Measurements from ENCODE around the gene BRDT.
A peak's percentile ranks its signal among the peaks of the same experiment; 100 is the strongest.

BRDT gene

DNA sequence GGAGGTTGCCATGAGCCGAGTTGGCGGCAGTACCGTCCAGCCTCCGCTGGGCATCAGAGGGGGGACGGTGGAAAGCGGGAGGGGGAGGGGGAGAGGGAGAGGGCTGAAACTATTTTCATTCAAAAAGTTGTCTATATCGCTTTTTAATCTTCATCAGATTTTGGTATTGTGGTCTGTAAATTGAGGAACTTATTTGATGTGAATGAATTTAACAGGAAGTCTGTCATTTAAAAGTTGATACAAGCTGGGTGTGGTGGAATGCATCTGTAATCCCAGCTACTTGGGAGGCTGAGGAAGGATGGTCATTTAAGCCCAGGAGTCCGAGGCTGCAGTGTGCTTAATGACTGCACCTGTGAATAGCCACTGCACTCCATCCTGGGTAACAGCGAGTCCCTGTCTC is 77.6 kb downstream of the BRDT start:
- no peak for DNase-seq (ENCODE audit: insufficient read length, low spot score)
- no peak for FAIRE-seq
- no peak for TF ChIP-seq POLR2A (IDR thresholded peaks at IDR 0.05; ENCODE audit: low read depth, low read length)

DNA sequence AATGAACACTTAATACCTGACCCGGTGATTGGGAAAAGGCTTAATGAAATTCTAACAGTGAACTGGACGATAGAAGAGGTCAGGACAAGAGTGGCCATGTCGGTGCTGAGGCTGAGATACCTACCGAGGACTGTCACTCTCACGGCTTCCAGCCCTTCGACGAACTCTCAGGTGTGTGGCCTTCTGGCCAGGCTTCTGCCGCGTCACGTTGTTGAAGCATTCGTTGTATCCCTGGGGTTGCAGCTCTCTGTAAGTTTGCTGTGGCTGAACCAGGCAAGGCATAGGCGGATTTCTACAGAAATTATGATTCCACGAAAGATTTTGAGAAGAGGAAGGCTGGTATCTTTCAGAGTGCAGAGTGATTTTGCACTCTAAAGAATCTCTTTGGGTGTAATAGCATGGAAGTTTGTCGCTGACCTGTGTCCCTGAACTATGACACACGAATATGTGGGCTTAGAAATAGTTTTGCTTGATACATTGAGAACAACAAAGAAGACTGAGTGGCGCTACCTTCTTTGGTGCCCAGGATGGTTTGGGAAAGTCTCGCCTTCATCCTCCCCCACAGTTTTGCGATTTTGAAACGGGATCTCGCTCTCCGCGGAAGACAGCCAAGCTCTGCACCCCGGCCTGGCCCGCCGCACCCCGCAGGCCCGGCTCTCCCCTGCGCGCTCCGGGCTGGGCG is 80.2 kb downstream of the BRDT start:
- no peak for TF ChIP-seq POLR2A (IDR thresholded peaks at IDR 0.05; ENCODE audit: low read depth, low read length)
- FAIRE-seq, result no peak
- no peak for DNase-seq (ENCODE audit: insufficient read length, low spot score)

DNA sequence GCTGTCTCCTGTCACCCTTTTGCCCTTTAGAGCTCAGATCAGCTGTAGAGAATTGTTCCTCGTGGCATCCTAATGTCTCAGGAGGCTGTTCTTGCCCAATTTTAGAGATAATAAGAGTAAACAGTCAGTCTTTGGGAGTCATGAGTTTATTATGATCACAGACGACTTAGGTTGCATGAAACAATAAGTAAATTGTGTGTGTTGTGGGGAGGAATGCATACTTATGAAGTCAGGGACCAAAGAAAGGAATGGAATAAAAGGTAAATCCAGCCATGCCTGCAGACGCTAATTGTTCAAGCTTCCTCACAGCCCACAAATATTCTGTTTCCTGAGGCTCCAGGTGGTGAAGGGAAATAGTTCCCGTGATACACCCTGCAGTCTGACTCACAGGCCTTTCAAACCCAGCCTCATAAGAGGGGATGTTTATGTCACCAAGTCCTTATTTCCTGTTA is 81.5 kb downstream of the BRDT start:
- DNase-seq (ENCODE audit: insufficient read length, low spot score) (peak; percentile 19), FAIRE-seq (peak; percentile 85)
- TF ChIP-seq POLR2A (IDR thresholded peaks at IDR 0.05; ENCODE audit: low read depth, low read length), result no peak

DNA sequence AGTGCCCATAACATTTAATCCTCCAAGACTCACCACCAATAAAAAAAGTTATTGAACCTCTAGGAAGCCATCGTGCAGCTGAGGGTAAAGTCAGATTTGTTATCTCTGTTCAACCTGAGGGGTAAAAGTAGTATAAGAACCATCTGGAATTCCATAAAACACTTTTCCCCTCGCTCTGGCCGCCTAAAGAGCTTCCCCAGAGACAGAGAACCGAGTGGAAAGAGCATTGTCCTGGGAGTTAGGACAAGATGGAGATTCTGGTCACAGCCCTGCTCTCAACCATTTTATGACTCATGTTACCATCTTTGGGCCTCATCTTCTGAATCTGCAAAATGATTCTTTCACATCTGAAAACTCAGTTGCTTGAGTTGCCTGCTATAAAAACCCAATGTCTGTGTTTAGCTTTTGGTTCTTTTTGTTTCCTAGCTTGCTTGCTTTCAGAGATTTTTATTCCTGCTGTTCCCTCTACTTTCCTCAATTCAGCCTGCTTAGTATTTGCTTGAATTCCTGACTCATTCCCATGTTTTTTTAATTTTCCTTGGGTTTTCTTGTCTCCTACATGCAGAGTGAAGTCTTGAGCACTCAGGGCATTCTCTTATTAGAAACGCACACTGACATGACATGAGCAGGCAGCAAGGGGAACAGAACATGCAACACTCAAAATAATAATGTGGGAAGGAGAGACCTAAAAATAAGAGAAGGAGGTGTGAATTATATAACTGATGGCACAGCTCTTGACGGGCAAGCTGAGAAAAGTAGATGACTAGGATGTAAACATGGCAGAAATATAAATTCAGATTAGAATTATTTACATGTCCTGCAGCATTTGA is 82.3 kb downstream of the BRDT start:
- TF ChIP-seq POLR2A (IDR thresholded peaks at IDR 0.05; ENCODE audit: low read depth, low read length), result no peak
- FAIRE-seq, result no peak
- DNase-seq (ENCODE audit: insufficient read length, low spot score), result no peak

DNA sequence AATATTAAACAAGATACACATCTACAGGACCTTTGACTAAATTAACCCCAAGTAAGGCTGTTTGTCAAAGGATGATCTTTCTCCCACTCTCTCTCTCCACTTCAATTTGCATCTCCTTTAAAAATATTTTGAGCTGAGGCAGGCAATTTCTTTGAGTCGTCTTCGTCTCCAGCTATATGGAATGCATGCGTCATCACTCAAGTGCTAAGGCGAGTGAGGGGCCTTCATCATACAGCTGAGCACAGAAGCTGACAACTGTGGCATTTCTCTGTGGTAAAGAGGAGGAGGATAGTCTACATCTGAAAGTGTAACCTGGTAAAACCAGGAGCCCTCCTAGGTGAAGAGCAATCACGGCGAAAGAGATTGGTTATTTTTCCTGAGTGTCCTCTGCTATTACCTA is 88.2 kb downstream of the BRDT start:
- TF ChIP-seq POLR2A (IDR thresholded peaks at IDR 0.05; ENCODE audit: low read depth, low read length), result no peak
- no peak for FAIRE-seq

DNA sequence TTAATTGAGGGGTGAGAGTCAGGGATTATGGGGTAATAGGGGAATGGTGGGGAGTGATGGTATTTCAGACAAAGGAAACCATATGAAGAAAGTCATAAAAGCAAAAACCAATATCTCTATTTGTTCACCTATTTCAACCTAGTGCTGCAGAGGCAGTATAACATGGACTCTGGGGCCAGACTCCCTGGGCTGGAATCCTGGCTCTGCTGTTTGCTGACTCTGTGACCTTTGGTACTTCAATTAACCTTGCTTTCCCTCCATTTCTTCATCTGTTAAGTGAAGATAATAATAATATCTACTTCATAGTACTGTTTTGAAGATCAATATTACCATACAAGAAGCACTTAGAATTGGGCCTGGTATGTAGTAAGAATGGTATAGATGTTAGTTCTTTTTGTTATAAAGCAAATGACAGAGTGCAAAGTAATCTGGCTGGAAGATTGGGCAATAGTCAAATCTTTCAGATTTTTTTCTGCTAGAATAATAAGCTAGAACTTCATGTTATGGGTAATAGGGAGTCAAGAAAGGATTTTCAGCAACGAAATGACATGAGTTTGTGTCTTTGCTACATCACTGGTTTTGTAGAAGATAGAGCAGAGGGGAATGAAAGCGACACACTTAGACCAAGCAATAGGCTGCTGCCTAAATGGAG is 89.6 kb downstream of the BRDT start:
- no peak for TF ChIP-seq POLR2A (IDR thresholded peaks at IDR 0.05; ENCODE audit: low read depth, low read length)
- DNase-seq (ENCODE audit: insufficient read length, low spot score) (no peak), FAIRE-seq (no peak)

More for the DNA sequence above, 88.2 kb downstream of the BRDT start:
- DNase-seq (ENCODE audit: insufficient read length, low spot score), result no peak

DNA sequence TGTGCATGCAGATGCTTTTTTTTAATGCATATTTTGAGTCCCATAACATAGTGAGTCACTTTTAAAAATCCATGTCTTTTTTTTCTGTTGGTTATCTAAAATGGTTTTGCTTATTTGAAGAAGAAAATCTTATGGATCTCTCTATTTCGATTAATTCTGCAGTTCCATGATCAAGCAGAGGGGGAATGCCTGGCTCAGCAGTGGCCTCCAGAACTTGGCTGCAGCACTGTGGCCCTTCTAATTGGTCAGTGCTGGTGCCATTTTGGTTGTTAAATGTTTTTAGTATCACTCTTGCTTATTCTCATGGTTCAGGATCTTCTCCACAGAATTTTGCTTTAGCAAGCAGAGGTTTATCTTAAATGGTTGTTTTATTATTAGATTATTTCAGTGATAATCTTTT is 91.8 kb downstream of the BRDT start:
- no peak for FAIRE-seq
- DNase-seq (ENCODE audit: insufficient read length, low spot score), result no peak
- no peak for TF ChIP-seq POLR2A (IDR thresholded peaks at IDR 0.05; ENCODE audit: low read depth, low read length)

DNA sequence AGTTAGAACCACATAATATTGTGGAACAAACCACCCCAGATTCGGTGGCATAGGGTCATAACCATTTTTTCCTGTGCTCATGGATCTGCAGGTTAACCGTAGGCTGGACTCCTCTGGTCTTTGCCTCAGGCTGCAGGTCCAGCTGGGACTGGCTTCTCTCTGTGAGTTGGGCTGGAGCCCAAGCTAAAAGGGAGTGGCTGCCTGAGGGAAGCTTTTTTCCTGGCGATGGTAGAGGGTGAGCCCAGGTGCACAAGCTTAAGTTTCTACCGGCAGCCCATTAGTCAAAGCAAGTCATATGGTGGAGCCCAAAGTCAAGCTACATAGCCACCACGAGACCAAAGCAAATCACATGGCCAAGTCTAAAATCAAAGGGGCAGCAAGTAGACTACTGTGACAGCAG is 94.4 kb downstream of the BRDT start:
- no peak for DNase-seq (ENCODE audit: insufficient read length, low spot score)
- no peak for TF ChIP-seq POLR2A (IDR thresholded peaks at IDR 0.05; ENCODE audit: low read depth, low read length)
- FAIRE-seq, result no peak

DNA sequence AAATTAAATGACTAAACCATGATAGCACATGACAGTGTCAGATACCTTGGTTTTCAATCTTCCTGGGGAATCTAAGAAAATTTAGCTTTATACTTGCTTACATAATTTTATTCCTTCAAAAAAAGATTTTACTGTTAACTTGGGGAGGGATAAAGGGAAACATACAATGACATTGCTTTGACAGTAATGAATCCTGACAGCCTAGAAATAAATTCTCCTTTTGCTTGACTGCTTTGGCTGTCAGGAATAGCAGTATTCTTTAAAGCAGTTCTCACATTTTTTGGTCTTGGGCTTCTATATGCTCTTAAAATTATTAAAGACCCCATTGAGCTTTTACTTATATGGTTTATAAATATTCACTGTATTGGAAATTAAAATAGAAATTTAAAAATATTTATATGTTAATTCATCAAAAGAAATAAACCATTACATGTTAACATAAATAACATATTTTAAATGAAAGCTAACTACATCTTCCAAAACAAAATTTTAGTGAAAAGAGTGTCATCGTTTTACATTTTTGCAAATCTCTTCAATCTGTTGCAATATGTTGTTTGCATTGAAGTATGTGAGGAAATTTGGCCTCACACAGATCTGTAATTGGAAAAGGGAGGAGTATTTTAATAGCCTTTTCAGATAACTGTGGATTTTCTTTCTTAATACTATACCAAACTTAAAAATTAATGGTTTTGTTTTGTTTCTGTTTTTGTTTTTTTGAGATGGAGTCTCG is 96.7 kb downstream of the BRDT start:
- DNase-seq (ENCODE audit: insufficient read length, low spot score) (no peak), FAIRE-seq (no peak)
- no peak for TF ChIP-seq POLR2A (IDR thresholded peaks at IDR 0.05; ENCODE audit: low read depth, low read length)

DNA sequence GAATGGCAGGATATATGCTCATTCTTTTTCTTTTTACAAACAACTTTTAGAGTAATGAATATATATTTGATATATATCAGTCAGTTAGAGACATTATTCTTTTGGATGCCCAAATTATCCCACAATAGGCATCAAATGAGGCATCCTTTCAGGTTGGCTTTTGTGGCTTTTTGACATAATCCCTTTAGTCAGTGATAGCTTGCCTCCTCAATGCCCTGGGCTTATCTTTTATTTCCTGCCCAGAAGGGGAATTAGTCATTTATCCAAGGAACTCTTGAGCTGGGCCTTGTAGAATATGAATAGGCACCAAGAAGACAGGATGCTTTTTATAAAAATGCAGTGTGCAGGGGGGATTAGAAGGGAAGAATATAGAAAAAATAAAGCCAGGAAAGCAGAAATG is 102.7 kb downstream of the BRDT start:
- DNase-seq (ENCODE audit: insufficient read length, low spot score), result no peak
- no peak for TF ChIP-seq POLR2A (IDR thresholded peaks at IDR 0.05; ENCODE audit: low read depth, low read length)
- FAIRE-seq, result no peak

Measured in H54 (cell line).